HG03565 (cell line): ENCODE data around the gene KCNH5.

ENCODE experiments used
- ATAC-seq: cut with Tn5 transposase; IDR thresholded peaks from one replicate; pipeline ENCODE4 v1.9.1; 2021; ENCODE audit warnings: mild to moderate bottlenecking, moderate library complexity; ENCODE audit not compliant: unreplicated experiment

The KCNH5 gene

GRCh38 chr14:63009495-63009894, 35.8 kb downstream of the KCNH5 start:
- no peak for ATAC-seq

DNA sequence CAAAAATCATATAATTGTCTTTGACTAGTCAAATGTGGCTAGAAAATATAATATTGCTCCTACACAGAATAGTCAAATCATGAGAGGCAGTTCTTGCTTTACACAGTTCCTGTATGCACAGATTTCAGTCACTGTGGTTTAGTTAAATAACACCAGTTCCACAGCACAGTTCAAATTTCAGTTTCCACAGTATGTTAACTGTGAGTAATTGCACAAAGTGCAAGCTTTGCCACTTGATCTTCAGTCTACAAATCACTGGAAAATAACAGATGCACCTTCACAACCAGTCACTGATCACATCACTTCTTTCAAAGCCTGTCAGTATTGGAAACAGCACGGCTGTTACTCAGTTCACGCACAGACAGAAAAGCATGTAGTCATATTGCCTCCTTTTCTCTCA, 38.7 kb downstream of the KCNH5 start:
- ATAC-seq, result peak; percentile 67

GRCh38 chr14:62994096-62994495, 51.2 kb downstream of the KCNH5 start:
- no peak for ATAC-seq

- no peak for ATAC-seq
Observed at GRCh38 chr14:62988967-62989366, 56.3 kb downstream of the KCNH5 start.

- no peak for ATAC-seq
Observed at GRCh38 chr14:62983821-62984220, 61.4 kb downstream of the KCNH5 start.

- no peak for ATAC-seq
Observed at GRCh38 chr14:62980693-62981092, 64.6 kb downstream of the KCNH5 start.

DNA sequence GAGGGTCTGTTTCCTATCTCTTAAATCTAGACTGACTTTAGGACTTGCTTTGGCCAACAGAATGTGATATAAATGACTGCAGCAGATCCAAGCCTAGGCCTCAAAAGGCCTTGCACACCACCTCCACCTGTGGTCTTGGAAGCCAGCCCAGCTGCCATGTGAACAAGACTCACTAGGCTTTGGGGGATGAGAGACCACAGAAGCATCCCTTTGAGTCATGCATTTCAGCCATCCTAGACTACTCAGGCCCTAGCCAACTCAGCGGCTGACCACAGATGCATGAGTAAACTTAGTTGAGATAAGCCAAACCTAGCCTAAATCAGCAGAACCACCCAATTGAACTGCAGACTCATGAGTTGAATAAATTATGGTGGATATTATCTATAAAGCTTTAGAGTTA, 87.7 kb downstream of the KCNH5 start:
- ATAC-seq, result no peak

DNA sequence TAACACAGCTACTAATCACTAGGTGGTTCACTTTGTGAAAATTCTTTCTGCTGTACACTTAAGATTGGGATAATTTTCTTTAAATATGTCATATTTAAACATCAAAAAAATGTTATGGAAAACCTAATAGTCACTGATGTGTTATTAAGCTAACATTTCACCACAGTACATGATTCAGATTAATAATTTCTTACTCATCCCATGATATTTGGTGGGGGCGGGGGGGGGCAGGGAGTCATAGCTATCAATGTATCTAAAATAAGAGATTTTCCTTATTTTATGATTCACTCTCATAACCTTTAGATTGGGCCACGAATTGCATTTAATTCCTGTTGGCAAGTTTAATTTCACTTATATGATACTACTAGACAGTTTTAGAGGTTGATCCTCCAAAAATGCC, 88.8 kb downstream of the KCNH5 start:
- ATAC-seq, result no peak

GRCh38 chr14:62954165-62954564, 91.1 kb downstream of the KCNH5 start:
- ATAC-seq, result no peak

- no peak for ATAC-seq
Observed at GRCh38 chr14:62952226-62952625, 93.0 kb downstream of the KCNH5 start.

DNA sequence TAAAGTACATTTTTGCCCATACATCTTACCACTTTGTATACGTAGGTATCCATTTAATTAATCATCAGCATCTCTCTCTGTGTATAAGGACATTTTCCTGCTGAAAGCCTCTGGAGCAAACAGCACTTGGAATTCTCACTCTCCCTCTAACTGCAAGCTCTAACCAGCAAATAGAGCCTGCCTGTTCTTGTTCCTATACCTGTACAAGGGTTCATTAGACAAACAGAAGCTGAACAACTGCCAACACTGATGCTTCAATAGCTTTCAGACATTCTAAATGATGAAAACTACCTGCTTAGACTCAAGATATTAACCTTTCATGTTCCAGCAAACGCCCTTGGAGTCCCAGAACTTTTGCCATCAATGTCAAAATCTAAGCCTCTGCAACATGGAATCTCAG, 98.0 kb downstream of the KCNH5 start:
- ATAC-seq, result no peak

DNA sequence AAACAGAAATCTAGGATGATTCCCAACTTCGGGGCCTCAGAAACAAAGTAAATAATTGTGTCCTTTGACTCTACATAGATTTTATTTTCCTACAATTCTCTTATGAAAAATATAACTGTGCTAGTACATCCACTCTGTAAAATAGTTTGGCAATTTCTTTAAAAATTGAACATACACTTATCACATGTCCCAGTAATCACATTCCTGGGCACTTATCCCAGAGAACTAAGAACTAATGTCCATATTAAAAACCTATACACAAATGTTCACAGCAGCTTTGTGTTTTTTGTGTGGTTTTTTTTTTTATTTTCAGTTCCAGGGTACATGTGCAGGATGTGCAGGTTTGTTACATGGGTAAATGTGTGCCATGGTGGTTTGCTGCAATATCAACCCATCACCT, 99.0 kb downstream of the KCNH5 start:
- no peak for ATAC-seq

GRCh38 chr14:62943202-62943601, 102.1 kb downstream of the KCNH5 start:
- ATAC-seq, result no peak

DNA sequence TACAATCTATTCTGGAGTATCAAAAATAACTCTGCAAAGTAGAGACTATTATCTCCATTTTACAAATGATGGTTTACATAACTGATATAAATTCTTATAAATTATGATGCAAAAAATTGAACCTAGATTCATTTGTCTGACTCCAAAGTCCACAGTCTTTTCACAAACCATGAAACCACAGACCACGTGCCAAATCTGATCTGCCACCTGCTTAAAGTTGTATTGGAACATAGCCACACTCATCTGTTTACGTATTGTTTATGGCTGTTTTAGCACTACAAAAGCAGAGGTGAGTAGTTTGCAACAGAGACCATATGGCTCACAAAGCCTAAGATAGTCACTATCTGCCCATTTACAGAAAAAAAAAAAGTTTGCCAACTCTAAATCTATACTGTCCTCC, 105.3 kb downstream of the KCNH5 start:
- no peak for ATAC-seq

DNA sequence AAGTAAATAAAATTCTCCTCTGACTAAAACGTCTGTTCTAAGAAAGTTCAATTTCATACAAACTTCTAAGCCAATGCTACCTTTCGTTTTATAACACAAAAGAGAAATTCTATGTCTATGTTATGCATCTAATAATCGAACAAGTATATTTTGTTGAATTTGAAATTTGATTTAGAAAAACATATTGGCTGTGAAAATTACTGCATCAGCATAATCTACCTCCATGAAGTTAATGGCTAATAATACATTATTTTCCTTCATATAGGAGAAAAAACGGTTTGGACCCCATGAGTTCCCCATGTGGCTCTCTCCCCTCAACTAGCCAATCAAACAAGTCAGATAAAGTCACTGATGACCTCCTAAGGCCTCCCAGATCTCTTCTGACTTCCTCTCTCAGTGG, 106.5 kb downstream of the KCNH5 start:
- no peak for ATAC-seq

- ATAC-seq, result no peak
Observed at GRCh38 chr14:62934439-62934838, 110.8 kb downstream of the KCNH5 start.

DNA sequence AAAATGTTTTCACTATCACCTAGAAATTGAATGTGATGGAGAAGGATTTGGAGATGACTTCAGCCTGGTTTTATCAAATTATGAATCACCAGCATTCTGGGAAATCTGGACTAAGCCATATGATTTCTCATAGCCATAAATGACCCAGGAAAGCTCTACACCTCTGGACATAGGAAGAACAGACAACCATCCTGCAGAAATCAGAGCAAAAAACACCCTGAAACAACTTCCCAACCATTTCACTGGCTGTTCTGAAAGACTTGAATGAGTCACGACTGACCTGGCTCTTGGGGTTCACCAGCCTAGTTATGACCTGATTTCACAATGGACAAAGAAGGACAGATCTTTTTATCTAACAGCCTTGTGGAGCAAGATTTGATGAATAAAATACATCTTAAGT, 123.8 kb downstream of the KCNH5 start:
- no peak for ATAC-seq

- ATAC-seq, result no peak
Observed at GRCh38 chr14:62916551-62916950, 128.7 kb downstream of the KCNH5 start.

- ATAC-seq, result no peak
Observed at GRCh38 chr14:62914873-62915272, 130.4 kb downstream of the KCNH5 start.

- no peak for ATAC-seq
Observed at GRCh38 chr14:62914025-62914424, 131.2 kb downstream of the KCNH5 start.

- ATAC-seq, result no peak
Observed at GRCh38 chr14:62908506-62908905, 136.8 kb downstream of the KCNH5 start.

DNA sequence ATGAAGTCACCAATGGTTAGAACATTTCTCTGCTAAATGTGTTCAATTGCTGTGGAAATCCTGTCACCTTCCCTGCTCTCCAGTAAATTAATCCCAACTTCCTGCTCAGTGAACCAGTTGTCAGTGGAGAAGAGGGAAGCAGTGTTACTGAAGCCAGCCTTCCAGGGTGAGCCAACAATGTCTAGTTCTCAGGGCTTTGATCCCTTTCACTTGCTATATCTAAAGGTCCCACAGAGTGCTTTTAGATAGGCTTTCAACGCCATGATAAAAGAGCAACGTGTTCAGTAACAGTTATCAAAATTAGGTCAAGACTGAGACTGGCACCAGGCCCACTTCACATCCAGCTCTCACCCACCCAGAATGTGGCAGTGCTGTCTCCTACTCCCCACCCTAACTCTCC, 139.7 kb downstream of the KCNH5 start:
- ATAC-seq, result no peak

DNA sequence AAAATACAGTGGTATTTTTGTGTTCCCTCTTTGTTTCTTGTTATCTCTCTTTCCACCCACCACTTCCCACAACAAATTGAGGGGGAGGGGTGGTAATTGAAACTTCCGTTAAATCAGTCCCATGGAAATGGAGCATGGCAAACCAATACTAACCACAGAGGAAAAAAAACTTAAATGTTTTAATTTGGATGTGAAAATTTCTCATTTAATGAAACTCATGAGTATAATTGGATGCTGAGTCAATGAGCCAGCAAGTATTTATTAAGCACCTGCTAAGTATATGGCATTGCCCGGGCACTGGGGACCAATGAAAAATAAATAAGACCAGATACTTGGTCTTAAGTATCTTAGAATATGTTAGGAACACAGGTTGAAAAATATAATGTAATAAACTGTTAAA, 147.5 kb downstream of the KCNH5 start:
- ATAC-seq, result no peak

- no peak for ATAC-seq
Observed at GRCh38 chr14:62896932-62897456, 148.3 kb downstream of the KCNH5 start.
